ENCODE measurements around the gene CHD9. TPM values are rescaled to one million over a fixed set of nuclear protein-coding genes. Genes with fewer than 3 reads are reported as not detected.

The CHD9 gene
- total RNA-seq, 1 experiment from 2014 or later, result 25.4 TPM

- Histone ChIP-seq H3K9me3 (ENCODE audit: control insufficient read depth, insufficient read depth, low read depth, low read length) (no peaks in the 10 kb centered on the region), H3K27me3 (ENCODE audit: control insufficient read depth, insufficient read depth, low read length) (no peaks in the 10 kb centered on the region), H3K4me1 (ENCODE audit: control insufficient read depth, insufficient read depth, low read length) (no peaks in the 10 kb centered on the region), H3K4me3 (ENCODE audit: low read depth in 2 of 2, low read length in 2 of 2) (no peak overlapping the region), H3K36me3 (ENCODE audit: control insufficient read depth, insufficient read depth, low read length) (no peaks in the 10 kb centered on the region), H3K27ac (ENCODE audit: low read length) (no peak overlapping the region)
- CTCF ChIA-PET, result no interaction called here
- TF ChIP-seq POLR2AphosphoS5 (IDR thresholded peaks at IDR 0.05; ENCODE audit: low read depth, low read length), result no peak
- TF ChIP-seq REST (IDR thresholded peaks at IDR 0.05; ENCODE audit: insufficient read depth in 1 of 2, low read depth in 2 of 2, low read length in 1 of 2), result no peak
- TF ChIP-seq TCF7L2 (IDR thresholded peaks at IDR 0.05; ENCODE audit: low read depth, low read length), result no peak
- no peak for TF ChIP-seq SIN3A (IDR thresholded peaks at IDR 0.05; ENCODE audit: borderline replicate concordance, insufficient read depth, low read depth, low read length)
- no peak for TF ChIP-seq CTCF (IDR thresholded peaks at IDR 0.05)
- no TSS peak for BruUV-seq (replicated peaks)
- intact Hi-C loops (cut with micrococcal nuclease; ENCODE audit: unreplicated experiment) (no loop called here), in situ Hi-C loops (cut with HindIII; ENCODE audit: low pct_unique_long_range_greater_than_20kb, low sequenced_read_pairs) (no loop called here)
- POLR2A ChIA-PET, result no interaction called here
- DNase-seq (ENCODE audit: low read depth, low spot score) (no peak), ATAC-seq (no peak)
Observed at GRCh38 chr16:53111078-53111791, 56.4 kb downstream of the CHD9 start.

GRCh38 chr16:53112015-53112414 lies 57.2 kb downstream of the CHD9 start:
- in situ Hi-C loops (cut with HindIII; ENCODE audit: low pct_unique_long_range_greater_than_20kb, low sequenced_read_pairs), result no loop called here
- intact Hi-C loops (cut with micrococcal nuclease; ENCODE audit: unreplicated experiment), result no loop called here
- ChIA-PET CTCF (no interaction called here), POLR2A (no interaction called here)
- ATAC-seq (no peak), DNase-seq (ENCODE audit: low read depth, low spot score) (no peak)
- H3K27ac ChIP-seq (ENCODE audit: low read length), result peak overlapping the region; percentile 34
- no TSS peak for BruUV-seq (replicated peaks)
- no peaks in the 10 kb centered on the region for H3K36me3 ChIP-seq (ENCODE audit: control insufficient read depth, insufficient read depth, low read length)
- H3K4me1 ChIP-seq (ENCODE audit: control insufficient read depth, insufficient read depth, low read length), result no peaks in the 10 kb centered on the region
- TF ChIP-seq CTCF (IDR thresholded peaks at IDR 0.05), result no peak
- TF ChIP-seq POLR2AphosphoS5 (IDR thresholded peaks at IDR 0.05; ENCODE audit: low read depth, low read length), result no peak
- no peak for TF ChIP-seq SIN3A (IDR thresholded peaks at IDR 0.05; ENCODE audit: borderline replicate concordance, insufficient read depth, low read depth, low read length)
- TF ChIP-seq REST (IDR thresholded peaks at IDR 0.05; ENCODE audit: insufficient read depth in 1 of 2, low read depth in 2 of 2, low read length in 1 of 2), result no peak
- no peak for TF ChIP-seq TCF7L2 (IDR thresholded peaks at IDR 0.05; ENCODE audit: low read depth, low read length)
- no peak overlapping the region for H3K4me3 ChIP-seq (ENCODE audit: low read depth in 2 of 2, low read length in 2 of 2)
- no peaks in the 10 kb centered on the region for H3K9me3 ChIP-seq (ENCODE audit: control insufficient read depth, insufficient read depth, low read depth, low read length)
- no peaks in the 10 kb centered on the region for H3K27me3 ChIP-seq (ENCODE audit: control insufficient read depth, insufficient read depth, low read length)
